WI38 (cell line): ENCODE data around the gene KCNJ5.

ENCODE experiments used
- H3K4me3 ChIP-seq: 2 replicates; pipeline ENCODE4 v1.5.1; 2011; ENCODE audit warnings: low read depth, mild to moderate bottlenecking, control low read depth, low read length
- TF ChIP-seq, protein P1 (sequence below): IDR thresholded peaks from 2 replicates; pipeline ENCODE4 v1.5.1; 2012; ENCODE audit warnings: low read depth, mild to moderate bottlenecking, control low read depth, low read length

KCNJ5 gene

DNA sequence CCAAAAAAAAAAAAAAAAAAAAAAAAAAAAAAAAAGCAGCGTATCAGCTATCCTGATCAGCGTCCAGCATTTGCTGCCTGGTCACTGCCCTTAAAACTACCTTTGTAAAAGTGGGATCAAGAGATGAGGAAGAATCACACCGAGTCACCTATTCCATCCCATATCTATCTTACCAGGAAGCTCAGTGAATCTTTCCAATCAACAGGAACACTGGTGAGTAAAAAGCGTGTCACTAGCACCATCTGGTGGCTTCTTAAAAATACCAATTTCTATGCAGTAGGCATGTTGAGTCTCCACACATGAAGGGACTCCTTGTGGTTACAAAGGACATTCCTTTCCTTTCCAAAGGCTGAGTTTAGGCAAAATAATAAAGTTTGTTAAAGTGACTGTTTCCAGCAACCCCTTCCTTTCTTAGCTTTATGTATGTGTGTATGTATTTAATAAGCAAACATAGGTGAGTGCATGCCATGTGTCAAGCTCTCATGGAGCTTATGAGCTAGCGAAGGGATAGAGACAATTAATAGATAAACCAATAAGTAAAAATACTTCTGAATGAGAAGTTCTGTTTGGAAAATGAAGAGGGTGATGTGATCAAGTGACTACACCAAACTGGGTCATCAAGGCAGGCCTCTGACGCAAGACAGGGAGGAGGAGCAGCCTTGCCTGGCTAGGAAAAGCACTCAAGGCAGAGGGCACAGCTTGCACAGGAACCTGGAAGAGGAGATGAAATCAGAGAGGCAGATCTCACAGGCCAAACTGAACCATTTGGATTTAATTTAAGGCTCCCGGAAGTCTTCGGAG, 65.4 kb downstream of the KCNJ5 start:
- TF ChIP-seq, protein P1, sequence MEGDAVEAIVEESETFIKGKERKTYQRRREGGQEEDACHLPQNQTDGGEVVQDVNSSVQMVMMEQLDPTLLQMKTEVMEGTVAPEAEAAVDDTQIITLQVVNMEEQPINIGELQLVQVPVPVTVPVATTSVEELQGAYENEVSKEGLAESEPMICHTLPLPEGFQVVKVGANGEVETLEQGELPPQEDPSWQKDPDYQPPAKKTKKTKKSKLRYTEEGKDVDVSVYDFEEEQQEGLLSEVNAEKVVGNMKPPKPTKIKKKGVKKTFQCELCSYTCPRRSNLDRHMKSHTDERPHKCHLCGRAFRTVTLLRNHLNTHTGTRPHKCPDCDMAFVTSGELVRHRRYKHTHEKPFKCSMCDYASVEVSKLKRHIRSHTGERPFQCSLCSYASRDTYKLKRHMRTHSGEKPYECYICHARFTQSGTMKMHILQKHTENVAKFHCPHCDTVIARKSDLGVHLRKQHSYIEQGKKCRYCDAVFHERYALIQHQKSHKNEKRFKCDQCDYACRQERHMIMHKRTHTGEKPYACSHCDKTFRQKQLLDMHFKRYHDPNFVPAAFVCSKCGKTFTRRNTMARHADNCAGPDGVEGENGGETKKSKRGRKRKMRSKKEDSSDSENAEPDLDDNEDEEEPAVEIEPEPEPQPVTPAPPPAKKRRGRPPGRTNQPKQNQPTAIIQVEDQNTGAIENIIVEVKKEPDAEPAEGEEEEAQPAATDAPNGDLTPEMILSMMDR = peak; percentile 29; the same call in 1 of the 2 replicates

DNA sequence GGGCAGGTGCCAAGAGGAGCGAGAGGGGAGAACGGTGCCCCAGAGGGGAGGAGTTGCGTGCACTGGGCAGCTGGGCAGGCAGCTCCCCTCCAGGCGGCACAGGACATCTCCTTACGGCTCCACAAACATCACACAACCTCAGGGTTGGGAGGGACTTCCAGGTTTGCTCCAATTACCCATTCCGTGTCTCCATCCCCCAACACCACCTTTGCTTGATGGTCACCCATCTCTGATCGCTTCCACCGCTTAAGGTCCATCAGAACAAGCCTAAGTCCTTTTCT, 66.0 kb downstream of the KCNJ5 start:
- H3K4me3 ChIP-seq = no peak overlapping the region
- TF ChIP-seq, protein P1 = no peak

More for the DNA sequence above, 65.4 kb downstream of the KCNJ5 start:
- no peak overlapping the region for H3K4me3 ChIP-seq

DNA sequence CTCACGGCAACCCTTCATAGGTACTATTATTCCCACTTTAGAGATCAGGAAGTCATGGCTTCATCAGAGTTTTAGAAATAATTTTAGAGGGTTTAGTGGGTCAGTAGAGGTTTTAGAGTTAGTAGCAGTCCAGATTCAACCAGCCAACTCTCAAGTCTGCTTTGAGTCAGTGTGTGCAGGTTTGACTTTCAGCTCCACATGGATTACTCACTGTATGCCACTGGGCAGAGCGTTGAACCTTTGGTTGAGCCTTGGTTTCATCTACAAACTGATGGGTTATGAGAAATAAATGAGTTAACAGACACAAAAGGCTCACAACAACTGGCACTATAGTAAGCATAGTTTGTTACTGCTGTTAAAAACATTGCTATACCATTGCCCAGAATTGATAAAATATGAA, 70.5 kb downstream of the KCNJ5 start:
- no peak overlapping the region for H3K4me3 ChIP-seq
- TF ChIP-seq, protein P1 = no peak

DNA sequence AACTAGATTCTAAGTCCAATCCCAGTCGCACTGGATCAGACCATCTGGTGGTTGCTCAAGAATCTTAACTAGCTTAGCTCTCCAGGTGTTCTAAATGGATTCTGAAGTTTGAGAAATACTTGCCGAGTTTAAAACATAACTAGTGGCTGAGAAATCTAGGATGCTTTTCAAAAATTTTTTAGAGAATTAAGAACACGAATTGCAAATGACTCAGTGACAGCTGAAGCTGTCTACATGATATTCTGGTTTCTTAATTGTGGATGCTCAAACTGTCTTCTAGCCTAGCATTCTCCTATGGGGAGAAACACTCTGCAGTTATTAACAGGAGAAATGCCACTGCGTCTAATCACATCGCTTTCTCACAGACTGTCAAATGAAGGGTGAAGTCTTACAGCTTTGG, 71.7 kb downstream of the KCNJ5 start:
- TF ChIP-seq, protein P1 = no peak
- no peak overlapping the region for H3K4me3 ChIP-seq

DNA sequence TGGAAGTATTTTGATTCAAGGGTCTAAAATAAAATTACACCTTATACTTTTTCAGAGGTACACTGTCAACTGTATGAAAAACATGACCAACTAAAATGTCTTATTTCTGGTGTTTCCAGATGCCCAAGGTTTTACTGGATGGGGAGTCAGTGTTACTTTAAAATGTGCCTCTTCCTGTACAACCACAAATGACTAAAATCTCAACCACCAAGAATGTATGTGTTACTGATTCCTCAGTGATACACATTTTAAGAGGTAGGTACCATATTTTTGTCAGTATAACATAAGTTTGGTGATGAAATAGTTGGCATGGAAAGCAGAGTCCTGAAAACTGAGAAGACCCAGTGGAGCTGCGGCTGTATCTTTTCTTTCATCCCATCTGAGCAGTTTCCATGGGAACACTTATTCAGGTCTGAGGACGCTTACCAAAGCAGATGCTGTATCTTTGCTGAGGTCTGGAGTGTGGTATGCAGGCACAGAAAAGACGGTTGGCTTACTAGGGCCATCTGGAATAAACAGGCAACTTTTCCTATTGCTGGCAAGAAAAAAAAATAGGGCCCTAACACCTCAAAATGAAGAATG, 72.7 kb downstream of the KCNJ5 start:
- TF ChIP-seq, protein P1 = no peak
- no peak overlapping the region for H3K4me3 ChIP-seq

DNA sequence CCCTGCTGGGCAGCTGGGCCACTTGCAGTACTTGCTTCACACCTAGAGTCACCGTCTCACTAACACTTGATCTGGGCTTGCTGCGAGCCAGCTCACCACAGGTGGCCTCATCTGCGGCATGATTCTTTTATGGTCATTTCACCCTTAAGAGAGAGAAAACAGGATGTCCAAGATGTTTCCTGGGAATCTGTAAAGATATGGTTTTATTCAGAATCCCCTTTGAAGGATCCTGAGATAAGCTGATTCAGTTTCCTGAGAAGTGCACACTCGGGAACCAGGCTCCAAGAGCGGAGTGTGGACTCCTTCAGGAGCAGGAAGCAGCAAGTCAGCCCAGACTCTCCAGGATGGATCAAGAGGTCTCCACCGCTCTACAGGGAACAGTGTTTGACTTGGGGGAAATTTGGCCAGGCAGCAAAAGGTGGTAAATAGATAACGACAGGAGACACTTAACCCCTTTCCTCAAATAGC, 73.3 kb downstream of the KCNJ5 start:
- no peak overlapping the region for H3K4me3 ChIP-seq
- TF ChIP-seq, protein P1 = no peak

DNA sequence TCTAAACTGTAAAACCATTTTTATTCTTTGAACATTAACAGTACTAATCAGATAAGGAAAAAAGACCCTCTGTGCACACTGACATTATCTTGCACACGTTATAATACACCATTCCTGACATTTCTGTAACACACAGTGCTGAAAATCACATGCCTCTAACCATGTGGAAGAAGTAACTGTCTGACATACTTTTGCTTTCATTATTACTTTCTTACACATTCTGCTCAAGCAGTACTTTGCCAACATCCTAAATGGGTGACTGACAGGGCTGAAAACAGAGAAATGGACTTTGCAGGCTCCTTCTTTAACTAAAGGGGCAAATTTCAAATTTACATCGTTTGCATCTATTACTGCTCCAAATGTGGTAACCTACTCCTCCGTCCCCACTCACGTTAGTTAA, 74.3 kb downstream of the KCNJ5 start:
- TF ChIP-seq, protein P1 = no peak
- H3K4me3 ChIP-seq = no peak overlapping the region
